ENCODE data around the gene TBC1D23. TPM values are rescaled to one million over a fixed set of nuclear protein-coding genes. Genes with fewer than 3 reads are reported as not detected.
"Not testable (repeated sequence)": the region's sequence is repeated elsewhere in the genome, so short reads cannot be mapped to it uniquely, and the experiment has no call there.

Gene TBC1D23
- total RNA-seq, 1 experiment from 2014 or later = 20.6 TPM

DNA sequence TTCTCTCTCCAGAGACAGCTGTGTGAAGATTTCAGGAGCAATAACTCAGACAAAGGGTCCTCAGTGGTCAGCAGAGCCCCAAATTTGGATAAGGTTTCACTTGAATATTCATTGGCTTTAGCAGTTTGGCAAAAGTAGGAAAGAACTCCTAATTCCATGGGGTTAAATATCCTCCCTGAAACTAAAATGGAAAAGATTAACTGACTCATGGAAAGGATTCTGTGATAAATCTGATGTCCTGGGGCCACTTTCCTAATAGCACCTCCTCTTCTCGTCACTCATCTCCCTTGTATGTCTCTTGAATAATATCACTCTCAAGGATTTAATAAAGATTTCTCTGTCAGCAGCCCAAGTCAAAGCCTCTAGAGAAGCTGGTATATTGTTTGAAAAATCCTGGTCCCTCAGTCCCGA, 33.3 kb upstream of the TBC1D23 start:
- H4K20me1 ChIP-seq (ENCODE audit: insufficient read depth, low read depth, low read length) = no peaks in the 10 kb centered on the region
- no peaks in the 10 kb centered on the region for H3K9me3 ChIP-seq (ENCODE audit: low read length)
- no peak overlapping the region for H3K27ac ChIP-seq (ENCODE audit: low read length)
- H3K4me3 ChIP-seq (ENCODE audit: low read length) = no peak overlapping the region
- no peak overlapping the region for H2AFZ ChIP-seq (ENCODE audit: low read length)
- no peaks in the 10 kb centered on the region for H3K9me2 ChIP-seq (replicated peaks; ENCODE audit: insufficient read depth, low read length)
- H3K4me1 ChIP-seq (ENCODE audit: low read length) = no peaks in the 10 kb centered on the region
- H3K4me2 ChIP-seq (ENCODE audit: low read depth, low read length, poor library complexity, severe bottlenecking) = no peak overlapping the region
- no peaks in the 10 kb centered on the region for H3K36me3 ChIP-seq (ENCODE audit: insufficient read depth, low read length)
- no peak overlapping the region for H3K9ac ChIP-seq (ENCODE audit: low read length)
- no peaks in the 10 kb centered on the region for H3K27me3 ChIP-seq (ENCODE audit: low read length)
- no peaks in the 10 kb centered on the region for H3K79me2 ChIP-seq (ENCODE audit: low read length)
- DNase-seq = no peak

GRCh38 chr3:100228247-100228646, 32.5 kb upstream of the TBC1D23 start:
- Histone ChIP-seq H3K79me2 (ENCODE audit: low read length) (no peaks in the 10 kb centered on the region), H3K4me1 (ENCODE audit: low read length) (no peaks in the 10 kb centered on the region), H3K9me3 (ENCODE audit: low read length) (no peaks in the 10 kb centered on the region), H3K9ac (ENCODE audit: low read length) (no peak overlapping the region), H3K36me3 (ENCODE audit: insufficient read depth, low read length) (no peaks in the 10 kb centered on the region), H3K4me2 (ENCODE audit: low read depth, low read length, poor library complexity, severe bottlenecking) (no peak overlapping the region), H4K20me1 (ENCODE audit: insufficient read depth, low read depth, low read length) (no peaks in the 10 kb centered on the region), H3K27ac (ENCODE audit: low read length) (no peak overlapping the region), H2AFZ (ENCODE audit: low read length) (no peak overlapping the region), H3K27me3 (ENCODE audit: low read length) (no peaks in the 10 kb centered on the region), H3K4me3 (ENCODE audit: low read length) (no peak overlapping the region), H3K9me2 (replicated peaks; ENCODE audit: insufficient read depth, low read length) (no peaks in the 10 kb centered on the region)
- no peak for DNase-seq

- H4K20me1 ChIP-seq (ENCODE audit: insufficient read depth, low read depth, low read length); H3K4me2 ChIP-seq (ENCODE audit: low read depth, low read length, poor library complexity, severe bottlenecking); H3K9ac ChIP-seq (ENCODE audit: low read length); H3K4me3 ChIP-seq (ENCODE audit: low read length); H3K36me3 ChIP-seq (ENCODE audit: insufficient read depth, low read length); DNase-seq; H3K4me1 ChIP-seq (ENCODE audit: low read length); H3K9me2 ChIP-seq (replicated peaks; ENCODE audit: insufficient read depth, low read length); H3K27me3 ChIP-seq (ENCODE audit: low read length); H3K9me3 ChIP-seq (ENCODE audit: low read length); H3K27ac ChIP-seq (ENCODE audit: low read length); H3K79me2 ChIP-seq (ENCODE audit: low read length); H2AFZ ChIP-seq (ENCODE audit: low read length): not testable (repeated sequence)
Measured at GRCh38 chr3:100229188-100229587, 31.6 kb upstream of the TBC1D23 start.

GRCh38 chr3:100230710-100231109, 30.1 kb upstream of the TBC1D23 start:
- Histone ChIP-seq H3K79me2 (ENCODE audit: low read length) (no peaks in the 10 kb centered on the region), H3K4me2 (ENCODE audit: low read depth, low read length, poor library complexity, severe bottlenecking) (no peak overlapping the region), H3K4me1 (ENCODE audit: low read length) (no peaks in the 10 kb centered on the region), H4K20me1 (ENCODE audit: insufficient read depth, low read depth, low read length) (no peaks in the 10 kb centered on the region), H3K9me2 (replicated peaks; ENCODE audit: insufficient read depth, low read length) (no peaks in the 10 kb centered on the region), H3K9me3 (ENCODE audit: low read length) (no peaks in the 10 kb centered on the region), H3K9ac (ENCODE audit: low read length) (no peak overlapping the region), H3K36me3 (ENCODE audit: insufficient read depth, low read length) (no peaks in the 10 kb centered on the region), H3K27ac (ENCODE audit: low read length) (no peak overlapping the region), H2AFZ (ENCODE audit: low read length) (no peak overlapping the region), H3K27me3 (ENCODE audit: low read length) (no peaks in the 10 kb centered on the region), H3K4me3 (ENCODE audit: low read length) (no peak overlapping the region)
- no peak for DNase-seq

DNA sequence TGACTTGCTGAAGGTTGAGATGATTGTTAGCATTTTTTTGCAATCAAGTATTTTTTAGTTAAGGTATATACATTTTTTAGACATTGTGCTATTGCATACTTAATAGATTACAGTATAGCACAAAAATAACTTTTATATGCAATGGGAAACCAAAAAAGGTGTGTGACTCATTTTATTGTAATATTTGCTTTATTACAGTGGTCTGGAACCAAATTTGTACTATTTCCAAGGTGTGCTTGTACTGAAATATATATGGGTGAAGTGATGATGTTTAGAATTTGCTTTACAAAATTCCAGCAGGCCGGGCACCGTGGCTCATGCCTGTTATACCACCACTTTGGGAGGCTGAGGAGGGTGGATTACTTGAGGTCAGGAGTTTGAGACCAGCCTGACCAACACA, 29.1 kb upstream of the TBC1D23 start:
- Histone ChIP-seq H3K4me3 (ENCODE audit: low read length) (no peak overlapping the region), H3K79me2 (ENCODE audit: low read length) (no peaks in the 10 kb centered on the region), H3K27me3 (ENCODE audit: low read length) (no peaks in the 10 kb centered on the region), H3K9ac (ENCODE audit: low read length) (no peak overlapping the region), H3K27ac (ENCODE audit: low read length) (no peak overlapping the region), H3K9me3 (ENCODE audit: low read length) (no peaks in the 10 kb centered on the region), H2AFZ (ENCODE audit: low read length) (no peak overlapping the region), H3K9me2 (replicated peaks; ENCODE audit: insufficient read depth, low read length) (no peaks in the 10 kb centered on the region), H3K4me1 (ENCODE audit: low read length) (no peaks in the 10 kb centered on the region), H3K4me2 (ENCODE audit: low read depth, low read length, poor library complexity, severe bottlenecking) (no peak overlapping the region), H4K20me1 (ENCODE audit: insufficient read depth, low read depth, low read length) (no peaks in the 10 kb centered on the region), H3K36me3 (ENCODE audit: insufficient read depth, low read length) (no peaks in the 10 kb centered on the region)
- no peak for DNase-seq

DNA sequence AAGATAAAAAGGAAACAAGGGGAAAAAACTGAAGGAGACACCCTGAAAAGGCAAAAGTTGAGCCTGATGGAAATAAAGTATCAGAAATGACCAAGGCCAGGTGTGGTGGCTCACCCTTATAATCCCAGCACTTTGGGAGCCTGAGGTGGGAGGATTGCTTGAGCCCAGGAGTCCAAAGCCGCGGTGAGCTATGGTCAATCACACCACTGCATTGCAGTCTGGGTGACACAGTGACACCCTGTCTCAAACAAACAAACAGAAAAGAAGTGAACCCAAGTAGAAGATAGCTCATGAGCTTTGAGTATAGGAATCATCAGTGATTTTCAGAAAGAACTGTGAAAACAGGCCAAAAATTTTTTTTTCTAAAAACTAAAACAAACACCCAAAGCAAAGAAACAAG, 26.4 kb upstream of the TBC1D23 start:
- Histone ChIP-seq H3K79me2 (ENCODE audit: low read length) (no peaks in the 10 kb centered on the region), H2AFZ (ENCODE audit: low read length) (no peak overlapping the region), H3K27ac (ENCODE audit: low read length) (no peak overlapping the region), H4K20me1 (ENCODE audit: insufficient read depth, low read depth, low read length) (no peaks in the 10 kb centered on the region), H3K27me3 (ENCODE audit: low read length) (no peaks in the 10 kb centered on the region), H3K36me3 (ENCODE audit: insufficient read depth, low read length) (no peaks in the 10 kb centered on the region), H3K9ac (ENCODE audit: low read length) (no peak overlapping the region), H3K4me3 (ENCODE audit: low read length) (no peak overlapping the region), H3K9me3 (ENCODE audit: low read length) (no peaks in the 10 kb centered on the region), H3K4me1 (ENCODE audit: low read length) (no peaks in the 10 kb centered on the region), H3K4me2 (ENCODE audit: low read depth, low read length, poor library complexity, severe bottlenecking) (no peak overlapping the region), H3K9me2 (replicated peaks; ENCODE audit: insufficient read depth, low read length) (no peaks in the 10 kb centered on the region)
- DNase-seq = no peak

DNA sequence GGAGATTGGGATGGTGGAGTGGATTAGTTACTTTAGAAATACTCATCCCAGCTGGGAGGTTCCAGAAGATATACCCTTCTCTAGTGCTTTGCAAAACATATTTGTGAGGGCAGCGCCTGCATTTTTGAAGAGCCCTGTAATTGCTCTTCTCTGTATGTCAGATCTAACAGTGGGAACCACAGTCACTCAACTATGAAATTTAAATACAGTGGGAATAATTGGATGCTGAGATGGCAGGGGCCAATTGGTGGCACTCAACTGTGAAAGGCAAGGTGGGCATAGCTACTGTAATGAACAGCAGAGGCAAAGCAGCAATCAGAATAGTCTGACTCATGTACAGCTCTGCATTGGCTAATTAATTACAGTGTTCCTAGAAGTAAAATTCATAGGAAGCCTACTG, 22.2 kb upstream of the TBC1D23 start:
- DNase-seq = no peak
- Histone ChIP-seq H3K4me3 (ENCODE audit: low read length) (no peak overlapping the region), H3K27ac (ENCODE audit: low read length) (no peak overlapping the region), H3K9ac (ENCODE audit: low read length) (no peak overlapping the region), H3K27me3 (ENCODE audit: low read length) (no peaks in the 10 kb centered on the region), H3K36me3 (ENCODE audit: insufficient read depth, low read length) (no peaks in the 10 kb centered on the region), H3K4me2 (ENCODE audit: low read depth, low read length, poor library complexity, severe bottlenecking) (no peak overlapping the region), H4K20me1 (ENCODE audit: insufficient read depth, low read depth, low read length) (no peaks in the 10 kb centered on the region), H3K79me2 (ENCODE audit: low read length) (no peaks in the 10 kb centered on the region), H3K9me2 (replicated peaks; ENCODE audit: insufficient read depth, low read length) (no peaks in the 10 kb centered on the region), H2AFZ (ENCODE audit: low read length) (no peak overlapping the region), H3K4me1 (ENCODE audit: low read length) (no peaks in the 10 kb centered on the region), H3K9me3 (ENCODE audit: low read length) (no peaks in the 10 kb centered on the region)

DNA sequence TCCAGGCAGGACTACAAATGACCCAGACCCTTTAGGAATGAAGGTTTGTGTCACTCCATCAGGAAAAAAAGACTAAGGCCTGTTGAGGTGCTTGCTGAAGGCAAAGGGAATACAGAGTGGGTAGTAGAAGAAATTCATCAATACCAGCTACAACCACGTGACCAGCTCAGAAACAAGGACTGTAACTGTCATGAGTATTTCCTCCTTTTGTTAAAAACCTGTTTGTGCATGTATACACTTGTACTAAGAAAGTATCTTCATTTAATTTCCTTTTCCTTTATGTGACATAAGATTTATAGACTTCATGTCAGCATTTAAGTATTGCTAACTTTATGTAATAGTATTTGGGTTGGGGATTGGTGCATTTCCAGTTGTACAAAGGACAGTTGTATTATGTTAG, 18.3 kb upstream of the TBC1D23 start:
- not testable (repeated sequence) for H3K4me2 ChIP-seq (ENCODE audit: low read depth, low read length, poor library complexity, severe bottlenecking); H2AFZ ChIP-seq (ENCODE audit: low read length); DNase-seq; H3K4me3 ChIP-seq (ENCODE audit: low read length); H3K79me2 ChIP-seq (ENCODE audit: low read length); H3K36me3 ChIP-seq (ENCODE audit: insufficient read depth, low read length); H3K4me1 ChIP-seq (ENCODE audit: low read length); H3K27me3 ChIP-seq (ENCODE audit: low read length); H3K9me2 ChIP-seq (replicated peaks; ENCODE audit: insufficient read depth, low read length); H3K27ac ChIP-seq (ENCODE audit: low read length); H3K9ac ChIP-seq (ENCODE audit: low read length); H3K9me3 ChIP-seq (ENCODE audit: low read length); H4K20me1 ChIP-seq (ENCODE audit: insufficient read depth, low read depth, low read length)

DNA sequence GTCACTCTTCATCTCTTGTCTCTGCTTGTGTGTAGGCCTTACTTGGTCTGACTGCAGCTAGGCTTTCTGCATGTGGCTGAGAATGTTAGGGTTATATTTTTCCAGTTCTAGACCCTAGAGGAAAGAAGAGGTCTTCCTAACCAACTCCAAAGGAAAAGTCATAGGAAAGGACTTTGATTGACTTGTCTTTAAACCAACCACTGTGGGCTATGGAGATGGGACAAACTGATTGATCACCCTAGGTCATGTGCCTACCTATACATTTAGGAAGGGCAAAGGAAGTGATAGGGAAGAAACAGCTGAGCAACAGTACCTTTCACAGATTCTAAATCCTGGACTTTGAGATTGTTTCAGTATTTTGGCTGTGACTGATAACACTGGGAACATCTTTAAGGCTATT, 16.5 kb upstream of the TBC1D23 start:
- Histone ChIP-seq H3K9me2 (replicated peaks; ENCODE audit: insufficient read depth, low read length) (no peaks in the 10 kb centered on the region), H4K20me1 (ENCODE audit: insufficient read depth, low read depth, low read length) (no peaks in the 10 kb centered on the region), H3K36me3 (ENCODE audit: insufficient read depth, low read length) (no peaks in the 10 kb centered on the region), H3K27ac (ENCODE audit: low read length) (no peak overlapping the region), H3K27me3 (ENCODE audit: low read length) (no peaks in the 10 kb centered on the region), H3K9ac (ENCODE audit: low read length) (no peak overlapping the region), H3K79me2 (ENCODE audit: low read length) (no peaks in the 10 kb centered on the region), H3K4me3 (ENCODE audit: low read length) (no peak overlapping the region), H2AFZ (ENCODE audit: low read length) (no peak overlapping the region), H3K4me1 (ENCODE audit: low read length) (no peaks in the 10 kb centered on the region), H3K9me3 (ENCODE audit: low read length) (no peaks in the 10 kb centered on the region), H3K4me2 (ENCODE audit: low read depth, low read length, poor library complexity, severe bottlenecking) (no peak overlapping the region)
- DNase-seq = no peak
